Astrocyte (in vitro differentiated cells and primary cell): ENCODE data around the gene FLNC. TPM values are rescaled to one million over a fixed set of nuclear protein-coding genes. Genes with fewer than 3 reads are reported as not detected.
A peak's percentile ranks its signal among the peaks of the same experiment; 100 is the strongest.

ENCODE experiments used
- DNase-seq: peaks from one replicate; pipeline ENCODE4 v3.0.0-alpha.2; 2010; ENCODE audit warnings: low read depth
- FAIRE-seq: peaks from 2 replicates; lab custom pipeline; 2011; peaks lifted over from hg19 to GRCh38; lab: Jason Lieb, UNC
- H2AFZ ChIP-seq: 2 replicates; pipeline ENCODE4 v1.6.0; 2012; ENCODE audit warnings: low read depth, low read length, inconsistent platforms
- H3K27ac ChIP-seq: 2 replicates; pipeline ENCODE4 v1.5.1; 2011; ENCODE audit warnings: low read depth, low read length, inconsistent platforms
- H3K27me3 ChIP-seq: 2 replicates; pipeline ENCODE4 v1.6.0; 2011; ENCODE audit warnings: low read length, inconsistent platforms; ENCODE audit not compliant: insufficient read depth
- H3K36me3 ChIP-seq: 2 replicates; pipeline ENCODE4 v1.5.1; 2011; ENCODE audit warnings: low read length, inconsistent platforms; ENCODE audit not compliant: insufficient read depth
- H3K4me1 ChIP-seq: 2 replicates; pipeline ENCODE4 v1.5.1; 2011; ENCODE audit warnings: low read length, inconsistent platforms; ENCODE audit not compliant: insufficient read depth
- H3K4me2 ChIP-seq: 2 replicates; pipeline ENCODE4 v1.6.0; 2012; ENCODE audit warnings: low read length, inconsistent platforms
- H3K4me3 ChIP-seq: 2 replicates; pipeline ENCODE4 v1.5.1; 2011; ENCODE audit warnings: low read depth, mild to moderate bottlenecking, low read length, inconsistent platforms; ENCODE audit not compliant: insufficient read depth
- H3K79me2 ChIP-seq: 2 replicates; pipeline ENCODE4 v1.6.0; 2012; ENCODE audit warnings: mild to moderate bottlenecking, low read length, inconsistent platforms; ENCODE audit not compliant: insufficient read depth
- H3K9ac ChIP-seq: 2 replicates; pipeline ENCODE4 v1.6.0; 2012; ENCODE audit warnings: mild to moderate bottlenecking, low read length, inconsistent platforms
- H3K9me3 ChIP-seq: 2 replicates; pipeline ENCODE4 v1.5.1; 2012; ENCODE audit warnings: low read depth, mild to moderate bottlenecking, low read length, inconsistent platforms; ENCODE audit not compliant: insufficient read depth
- H4K20me1 ChIP-seq: 2 replicates; pipeline ENCODE4 v1.6.0; 2012; ENCODE audit warnings: low read length, inconsistent platforms; ENCODE audit not compliant: insufficient read depth
- H3K27ac Mint-ChIP-seq: one replicate; pipeline ENCODE4 v1.8.0; 2021; ENCODE audit warnings: mild to moderate bottlenecking, mixed read lengths; ENCODE audit not compliant: unreplicated experiment
- H3K27me3 Mint-ChIP-seq: one replicate; pipeline ENCODE4 v1.8.0; 2021; ENCODE audit warnings: low read depth, mixed read lengths; ENCODE audit not compliant: unreplicated experiment
- H3K36me3 Mint-ChIP-seq: one replicate; pipeline ENCODE4 v1.8.0; 2021; ENCODE audit warnings: low read depth, mixed read lengths; ENCODE audit not compliant: unreplicated experiment
- H3K4me1 Mint-ChIP-seq: one replicate; pipeline ENCODE4 v1.8.0; 2021; ENCODE audit warnings: low read depth, mixed read lengths; ENCODE audit not compliant: unreplicated experiment
- H3K4me3 Mint-ChIP-seq: one replicate; pipeline ENCODE4 v1.8.0; 2021; ENCODE audit warnings: mild to moderate bottlenecking, moderate library complexity, mixed read lengths; ENCODE audit not compliant: unreplicated experiment
- H3K9me3 Mint-ChIP-seq: one replicate; pipeline ENCODE4 v1.8.0; 2021; ENCODE audit warnings: mild to moderate bottlenecking, mixed read lengths; ENCODE audit not compliant: unreplicated experiment
- EZH2 ChIP-seq: IDR thresholded peaks from 2 replicates; pipeline ENCODE4 v1.6.1; 2012; ENCODE audit warnings: mild to moderate bottlenecking, low read length, inconsistent platforms; ENCODE audit not compliant: insufficient read depth
- total RNA-seq: library from RNA; stranded (reverse); gene quantifications from 2 replicates; pipeline ENCODE4 v1.2.1, GENCODE V29; 2021
- TF ChIP-seq, protein P1 (sequence below): IDR thresholded peaks from 2 replicates; pipeline ENCODE4 v1.5.1; 2011; ENCODE audit warnings: low read depth, mild to moderate bottlenecking, inconsistent platforms, low read length, moderate library complexity; ENCODE audit not compliant: insufficient read depth

Gene FLNC
- total RNA-seq, 1 donor from 2014 or later: 364 TPM

DNA sequence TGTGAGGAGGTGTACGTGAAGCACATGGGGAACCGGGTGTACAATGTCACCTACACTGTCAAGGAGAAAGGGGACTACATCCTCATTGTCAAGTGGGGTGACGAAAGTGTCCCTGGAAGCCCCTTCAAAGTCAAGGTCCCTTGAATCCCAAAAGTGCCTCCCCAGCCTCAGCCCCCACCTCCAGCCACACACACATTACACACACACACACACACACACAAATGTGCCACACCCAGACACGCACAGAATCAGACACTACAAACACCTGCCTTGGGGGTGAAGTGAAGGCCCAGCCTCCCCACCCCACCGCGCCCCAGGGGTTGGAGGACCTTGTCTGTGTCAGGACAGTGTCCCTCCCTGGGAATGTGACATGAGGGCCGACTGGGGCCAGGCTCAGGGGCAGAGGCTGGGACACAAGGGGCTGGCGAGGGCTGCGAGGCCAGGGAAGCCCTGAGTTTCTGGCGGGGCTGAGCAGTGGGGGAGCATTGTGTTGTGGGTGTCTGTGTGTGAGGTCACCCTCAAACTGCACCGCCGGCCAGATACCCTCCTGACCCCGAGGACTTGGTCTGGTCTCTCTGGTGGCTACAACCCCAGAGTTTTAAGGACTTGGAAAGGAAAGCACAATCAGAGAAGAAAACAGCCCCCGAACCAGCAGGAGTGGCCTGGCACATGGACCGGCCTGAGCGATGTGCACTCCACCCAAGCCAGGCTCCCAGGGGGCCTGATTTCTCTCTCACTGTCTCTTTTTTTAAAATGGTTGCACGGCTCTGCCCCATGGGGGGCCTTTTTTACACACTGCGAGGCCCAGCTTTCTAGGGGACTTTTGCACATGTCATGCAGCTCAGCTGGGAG is 28.4 kb downstream of the FLNC start:
- DNase-seq (no peak), FAIRE-seq (no peak)
- no peaks in the 10 kb centered on the region for H3K27me3 Mint-ChIP-seq
- H3K4me3 Mint-ChIP-seq: no peak overlapping the region
- no peak overlapping the region for H3K4me3 ChIP-seq
- no peak overlapping the region for H3K9ac ChIP-seq
- H3K79me2 ChIP-seq: peaks cover 9% of the 10 kb centered on the region
- H3K4me1 ChIP-seq: peaks cover 5% of the 10 kb centered on the region
- H3K36me3 ChIP-seq: peaks cover 21% of the 10 kb centered on the region
- H3K27ac Mint-ChIP-seq: peak overlapping the region; percentile 8
- H3K9me3 Mint-ChIP-seq: no peaks in the 10 kb centered on the region
- H3K4me2 ChIP-seq: no peak overlapping the region
- H3K27ac ChIP-seq: no peak overlapping the region
- H3K27me3 ChIP-seq: no peaks in the 10 kb centered on the region
- no peak overlapping the region for H2AFZ ChIP-seq
- H4K20me1 ChIP-seq: peaks cover 55% of the 10 kb centered on the region
- no peaks in the 10 kb centered on the region for H3K9me3 ChIP-seq
- peaks cover 12% of the 10 kb centered on the region for H3K4me1 Mint-ChIP-seq
- peaks cover 10% of the 10 kb centered on the region for H3K36me3 Mint-ChIP-seq
- TF ChIP-seq EZH2: no peak
- TF ChIP-seq, protein P1, sequence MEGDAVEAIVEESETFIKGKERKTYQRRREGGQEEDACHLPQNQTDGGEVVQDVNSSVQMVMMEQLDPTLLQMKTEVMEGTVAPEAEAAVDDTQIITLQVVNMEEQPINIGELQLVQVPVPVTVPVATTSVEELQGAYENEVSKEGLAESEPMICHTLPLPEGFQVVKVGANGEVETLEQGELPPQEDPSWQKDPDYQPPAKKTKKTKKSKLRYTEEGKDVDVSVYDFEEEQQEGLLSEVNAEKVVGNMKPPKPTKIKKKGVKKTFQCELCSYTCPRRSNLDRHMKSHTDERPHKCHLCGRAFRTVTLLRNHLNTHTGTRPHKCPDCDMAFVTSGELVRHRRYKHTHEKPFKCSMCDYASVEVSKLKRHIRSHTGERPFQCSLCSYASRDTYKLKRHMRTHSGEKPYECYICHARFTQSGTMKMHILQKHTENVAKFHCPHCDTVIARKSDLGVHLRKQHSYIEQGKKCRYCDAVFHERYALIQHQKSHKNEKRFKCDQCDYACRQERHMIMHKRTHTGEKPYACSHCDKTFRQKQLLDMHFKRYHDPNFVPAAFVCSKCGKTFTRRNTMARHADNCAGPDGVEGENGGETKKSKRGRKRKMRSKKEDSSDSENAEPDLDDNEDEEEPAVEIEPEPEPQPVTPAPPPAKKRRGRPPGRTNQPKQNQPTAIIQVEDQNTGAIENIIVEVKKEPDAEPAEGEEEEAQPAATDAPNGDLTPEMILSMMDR: no peak

DNA sequence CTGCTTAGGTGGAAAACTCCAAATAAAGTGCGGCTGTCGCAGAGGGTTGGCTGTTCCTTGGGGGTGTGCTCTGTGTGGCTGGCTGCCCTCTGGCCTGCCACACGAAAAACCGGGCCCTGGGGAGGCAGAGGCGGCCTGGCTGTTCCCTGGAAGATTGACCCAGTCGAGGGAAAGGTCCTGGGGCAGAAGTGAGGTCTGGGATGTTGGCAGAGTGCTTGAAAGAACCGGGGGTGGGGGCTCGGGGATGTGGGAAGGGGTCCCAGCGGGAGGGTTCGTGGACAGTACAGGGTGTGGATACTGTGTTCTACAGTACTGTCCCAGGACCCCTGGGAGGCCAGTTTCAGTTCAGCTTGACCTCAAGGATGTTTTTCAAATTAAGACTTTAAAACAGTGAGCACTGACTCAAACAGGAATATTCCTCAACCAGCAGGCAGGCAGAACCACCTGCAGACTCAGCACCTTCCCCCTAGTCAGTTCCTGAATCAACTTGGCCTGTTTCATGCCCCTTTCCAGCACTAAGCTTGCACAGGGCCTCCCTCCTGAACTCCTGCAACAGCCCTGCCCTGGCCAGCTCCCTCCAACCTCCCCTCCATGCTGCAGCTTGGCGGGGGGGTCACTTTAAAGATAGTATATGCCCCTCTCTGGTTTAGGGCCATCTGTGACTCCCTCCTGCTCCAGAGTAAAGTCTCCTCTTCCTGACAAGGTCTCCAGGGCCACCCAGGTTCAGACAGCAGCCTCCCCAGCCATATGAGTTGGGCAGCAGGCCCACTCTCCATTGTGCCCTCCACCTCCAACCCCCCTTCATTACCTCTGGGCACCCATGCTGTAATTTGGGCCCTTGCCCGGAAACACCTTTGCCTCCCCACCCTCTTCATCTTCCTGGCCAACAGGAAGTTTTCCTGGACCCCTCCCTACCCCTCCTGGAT is 29.3 kb downstream of the FLNC start:
- H3K9ac ChIP-seq: no peak overlapping the region
- TF ChIP-seq, protein P1: no peak
- no peak for TF ChIP-seq EZH2
- H3K36me3 ChIP-seq: peaks cover 21% of the 10 kb centered on the region
- no peak overlapping the region for H2AFZ ChIP-seq
- H3K27ac ChIP-seq: no peak overlapping the region
- H3K36me3 Mint-ChIP-seq: peaks cover 10% of the 10 kb centered on the region
- no peaks in the 10 kb centered on the region for H3K9me3 Mint-ChIP-seq
- FAIRE-seq (no peak), DNase-seq (no peak)
- peaks cover 16% of the 10 kb centered on the region for H3K79me2 ChIP-seq
- H3K27me3 ChIP-seq: no peaks in the 10 kb centered on the region
- no peak overlapping the region for H3K4me3 ChIP-seq
- H3K4me1 Mint-ChIP-seq: peaks cover 14% of the 10 kb centered on the region
- H3K4me1 ChIP-seq: peaks cover 5% of the 10 kb centered on the region
- H3K4me2 ChIP-seq: no peak overlapping the region
- H3K4me3 Mint-ChIP-seq: no peak overlapping the region
- peak overlapping the region; percentile 69 for H3K27ac Mint-ChIP-seq
- peaks cover 55% of the 10 kb centered on the region for H4K20me1 ChIP-seq
- no peaks in the 10 kb centered on the region for H3K9me3 ChIP-seq
- no peaks in the 10 kb centered on the region for H3K27me3 Mint-ChIP-seq
